ENCODE data around the gene CCL11.

Gene CCL11

DNA sequence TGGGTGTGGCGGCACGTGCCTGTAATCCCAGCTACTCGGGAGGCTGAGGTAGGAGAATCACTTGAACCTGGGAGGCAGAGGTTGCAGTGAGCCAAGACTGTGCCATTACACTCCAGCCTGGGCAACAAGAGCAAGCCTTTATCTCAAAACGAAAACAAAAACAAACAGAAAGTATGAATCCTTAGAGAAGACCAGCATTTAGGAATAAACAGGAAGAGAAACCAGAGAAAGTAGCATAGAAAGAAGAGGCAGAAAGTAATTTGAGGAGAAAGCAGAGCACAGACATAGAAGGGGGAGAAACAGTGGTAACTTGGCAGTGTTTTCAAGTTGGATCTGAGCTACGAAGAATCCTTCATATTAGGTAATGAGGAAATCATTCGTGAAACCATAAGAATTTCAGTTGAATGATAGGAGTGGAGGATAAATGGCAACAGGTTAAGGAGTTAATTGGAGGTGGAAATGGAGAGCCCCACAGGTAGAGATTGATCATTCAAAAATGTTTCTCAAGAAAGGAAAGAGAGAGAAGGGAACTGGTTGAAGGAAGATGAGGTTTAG lies 40.1 kb upstream of the CCL11 start:
- no peak for DNase-seq (ENCODE audit: extremely low read depth, low read depth)
- TF ChIP-seq, protein P1, sequence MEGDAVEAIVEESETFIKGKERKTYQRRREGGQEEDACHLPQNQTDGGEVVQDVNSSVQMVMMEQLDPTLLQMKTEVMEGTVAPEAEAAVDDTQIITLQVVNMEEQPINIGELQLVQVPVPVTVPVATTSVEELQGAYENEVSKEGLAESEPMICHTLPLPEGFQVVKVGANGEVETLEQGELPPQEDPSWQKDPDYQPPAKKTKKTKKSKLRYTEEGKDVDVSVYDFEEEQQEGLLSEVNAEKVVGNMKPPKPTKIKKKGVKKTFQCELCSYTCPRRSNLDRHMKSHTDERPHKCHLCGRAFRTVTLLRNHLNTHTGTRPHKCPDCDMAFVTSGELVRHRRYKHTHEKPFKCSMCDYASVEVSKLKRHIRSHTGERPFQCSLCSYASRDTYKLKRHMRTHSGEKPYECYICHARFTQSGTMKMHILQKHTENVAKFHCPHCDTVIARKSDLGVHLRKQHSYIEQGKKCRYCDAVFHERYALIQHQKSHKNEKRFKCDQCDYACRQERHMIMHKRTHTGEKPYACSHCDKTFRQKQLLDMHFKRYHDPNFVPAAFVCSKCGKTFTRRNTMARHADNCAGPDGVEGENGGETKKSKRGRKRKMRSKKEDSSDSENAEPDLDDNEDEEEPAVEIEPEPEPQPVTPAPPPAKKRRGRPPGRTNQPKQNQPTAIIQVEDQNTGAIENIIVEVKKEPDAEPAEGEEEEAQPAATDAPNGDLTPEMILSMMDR (IDR thresholded peaks at IDR 0.05; ENCODE audit: low read depth, low read length, missing control alignments): no peak
- H3K4me3 ChIP-seq (replicated peaks; ENCODE audit: low read depth, low read length): no peak overlapping the region

DNA sequence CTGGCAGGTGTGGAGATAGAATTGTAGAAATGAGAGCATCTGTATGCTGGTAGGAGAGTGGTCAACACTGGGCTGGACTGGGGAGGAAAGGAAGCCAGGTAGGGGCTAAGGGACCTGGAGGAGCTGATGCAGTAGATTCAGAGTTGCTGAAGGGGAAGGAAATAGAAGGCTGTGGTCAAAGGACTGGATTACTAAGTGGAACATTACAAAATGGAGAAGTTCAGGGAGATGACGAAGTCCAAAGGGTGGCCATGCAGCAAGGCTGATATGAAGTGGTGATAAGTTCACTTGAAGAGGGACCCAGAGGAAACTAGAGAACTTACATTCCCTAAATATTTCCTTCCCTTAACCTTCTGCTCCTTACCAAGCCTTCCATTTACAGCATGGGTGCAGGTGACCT lies 39.1 kb upstream of the CCL11 start:
- TF ChIP-seq, protein P1 (IDR thresholded peaks at IDR 0.05; ENCODE audit: low read depth, low read length, missing control alignments): no peak
- H3K4me3 ChIP-seq (replicated peaks; ENCODE audit: low read depth, low read length): no peak overlapping the region
- no peak for DNase-seq (ENCODE audit: extremely low read depth, low read depth)

DNA sequence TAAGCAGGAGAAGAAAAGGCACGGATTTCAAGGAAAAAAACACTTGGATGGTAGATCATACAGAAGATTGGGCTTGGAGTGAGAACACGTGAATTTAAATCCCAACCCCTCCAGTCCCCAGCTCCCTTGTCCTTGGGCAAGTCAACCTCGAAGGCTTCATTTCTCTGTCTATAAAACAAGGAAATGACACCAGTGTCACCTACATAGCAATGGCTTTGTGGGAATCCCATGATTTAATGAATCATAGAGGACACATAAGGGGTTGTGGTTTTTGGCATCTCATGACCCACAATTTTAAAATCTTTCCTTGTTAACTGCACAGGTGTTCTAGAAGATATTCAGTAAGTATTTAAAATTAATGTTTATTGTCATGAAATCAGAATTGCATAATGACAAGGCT lies 38.7 kb upstream of the CCL11 start:
- no peak overlapping the region for H3K4me3 ChIP-seq (replicated peaks; ENCODE audit: low read depth, low read length)
- TF ChIP-seq, protein P1 (IDR thresholded peaks at IDR 0.05; ENCODE audit: low read depth, low read length, missing control alignments): no peak
- no peak for DNase-seq (ENCODE audit: extremely low read depth, low read depth)

DNA sequence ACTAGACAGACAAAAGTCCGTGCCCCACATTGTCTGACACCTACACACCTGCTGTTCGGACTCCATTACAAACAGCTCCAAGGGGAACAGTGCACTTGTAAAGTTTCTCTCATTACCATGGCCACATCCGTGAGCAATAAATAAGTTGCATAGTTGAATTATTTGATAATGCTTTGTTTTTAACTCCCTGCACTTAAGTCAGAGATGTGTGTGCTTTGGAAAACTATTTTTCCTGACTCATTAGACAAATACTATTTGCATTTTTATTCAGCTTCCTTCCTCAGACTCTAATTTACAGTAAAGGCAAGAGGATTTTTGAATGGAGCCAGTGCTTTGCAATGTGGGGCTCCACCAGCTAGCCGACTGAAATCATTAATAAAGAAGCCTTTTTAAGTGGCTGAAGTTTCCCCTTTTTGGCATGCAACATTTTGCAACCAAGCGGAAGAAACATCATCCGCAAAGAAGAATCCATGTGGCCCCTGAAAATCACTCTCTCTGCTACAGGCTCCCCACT lies 37.0 kb upstream of the CCL11 start:
- H3K4me3 ChIP-seq (replicated peaks; ENCODE audit: low read depth, low read length): no peak overlapping the region
- TF ChIP-seq, protein P1 (IDR thresholded peaks at IDR 0.05; ENCODE audit: low read depth, low read length, missing control alignments): no peak
- DNase-seq (ENCODE audit: extremely low read depth, low read depth): no peak

DNA sequence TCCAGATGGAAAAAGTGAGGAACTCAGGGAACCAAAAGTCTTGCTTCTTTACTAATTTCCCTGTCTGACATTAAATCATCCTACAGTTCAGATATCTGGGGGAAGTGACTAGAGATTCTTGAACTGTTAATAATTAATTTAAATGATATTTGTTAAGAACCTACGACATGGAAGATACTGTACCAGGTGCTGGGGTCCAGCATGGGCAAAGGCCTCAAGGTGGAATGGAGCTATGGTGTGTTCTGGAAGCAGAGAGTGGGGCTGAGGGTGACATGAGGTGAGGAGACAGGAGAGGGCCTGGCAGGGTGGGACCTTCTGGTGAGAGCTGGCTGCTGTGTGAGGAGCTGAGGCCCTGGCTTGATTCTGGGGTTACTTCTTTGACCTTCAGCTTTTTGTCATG lies 36.5 kb upstream of the CCL11 start:
- H3K4me3 ChIP-seq (replicated peaks; ENCODE audit: low read depth, low read length): no peak overlapping the region
- no peak for DNase-seq (ENCODE audit: extremely low read depth, low read depth)
- TF ChIP-seq, protein P1 (IDR thresholded peaks at IDR 0.05; ENCODE audit: low read depth, low read length, missing control alignments): no peak

DNA sequence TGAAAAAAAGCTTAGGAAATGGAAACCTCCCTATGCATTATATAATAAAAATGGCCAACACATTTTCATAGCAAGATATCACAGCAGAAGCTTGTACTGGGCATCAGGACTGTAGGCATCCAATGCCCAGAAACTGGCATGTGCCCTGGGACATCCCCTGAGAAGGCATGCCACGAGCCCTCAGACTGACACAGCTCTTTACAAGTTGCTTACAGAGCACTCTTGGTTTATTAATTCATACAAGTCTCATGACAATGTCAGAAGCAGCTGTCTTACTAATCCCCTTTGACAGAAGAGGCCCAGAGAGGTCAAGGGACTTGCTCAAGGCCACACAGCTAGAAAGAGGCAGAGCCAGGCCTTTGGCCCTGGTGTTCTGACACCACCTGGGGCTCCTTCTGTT lies 36.1 kb upstream of the CCL11 start:
- TF ChIP-seq, protein P1 (IDR thresholded peaks at IDR 0.05; ENCODE audit: low read depth, low read length, missing control alignments): no peak
- no peak overlapping the region for H3K4me3 ChIP-seq (replicated peaks; ENCODE audit: low read depth, low read length)
- no peak for DNase-seq (ENCODE audit: extremely low read depth, low read depth)

DNA sequence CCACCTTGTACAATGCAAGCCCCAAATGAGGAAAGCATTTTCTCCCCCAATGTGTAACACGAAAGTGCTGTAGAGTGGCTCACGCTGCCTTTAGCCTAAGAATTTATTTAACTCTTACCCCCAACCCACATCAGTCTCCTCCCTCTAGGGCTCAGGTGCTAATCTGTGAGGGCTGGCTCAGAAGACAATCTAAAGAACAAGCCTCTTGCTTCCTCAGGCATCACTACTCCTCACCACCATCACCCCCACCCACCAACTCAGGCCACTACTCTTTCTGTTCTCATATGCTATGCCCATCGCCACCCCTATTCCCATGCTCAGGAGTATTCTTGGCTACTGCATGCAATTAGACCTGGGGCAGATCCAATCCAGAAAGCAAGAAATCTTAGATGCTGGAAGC lies 34.4 kb upstream of the CCL11 start:
- no peak overlapping the region for H3K4me3 ChIP-seq (replicated peaks; ENCODE audit: low read depth, low read length)
- TF ChIP-seq, protein P1 (IDR thresholded peaks at IDR 0.05; ENCODE audit: low read depth, low read length, missing control alignments): no peak
- no peak for DNase-seq (ENCODE audit: extremely low read depth, low read depth)
